ENCODE data around the gene NDST4.

The NDST4 gene

GRCh38 chr4:114964026-114964425 is 149.4 kb downstream of the NDST4 start:
- Histone ChIP-seq H3K4me3 (no peak overlapping the region), H3K36me3 (no peaks in the 10 kb centered on the region), H3K27ac (no peak overlapping the region), H3K9me3 (no peaks in the 10 kb centered on the region), H3K27me3 (no peaks in the 10 kb centered on the region), H3K4me1 (no peaks in the 10 kb centered on the region)
- intact Hi-C loops (cut with DNase I; ENCODE audit: low total_unique reads) = no loop called here
- no peak for TF ChIP-seq CTCF (IDR thresholded peaks at IDR 0.05)
- no peak for DNase-seq

GRCh38 chr4:114945616-114946015 is 167.8 kb downstream of the NDST4 start:
- no peak for DNase-seq
- TF ChIP-seq CTCF (IDR thresholded peaks at IDR 0.05) = no peak
- Histone ChIP-seq H3K9me3 (no peaks in the 10 kb centered on the region), H3K27me3 (no peaks in the 10 kb centered on the region), H3K4me3 (no peak overlapping the region), H3K4me1 (no peaks in the 10 kb centered on the region), H3K27ac (no peak overlapping the region), H3K36me3 (no peaks in the 10 kb centered on the region)
- intact Hi-C loops (cut with DNase I; ENCODE audit: low total_unique reads) = no loop called here

- DNase-seq = no peak
- no peaks in the 10 kb centered on the region for H3K9me3 ChIP-seq
- intact Hi-C loops (cut with DNase I; ENCODE audit: low total_unique reads) = no loop called here
These were observed 171.9 kb downstream of the NDST4 start for GRCh38 chr4:114941503-114941902.

GRCh38 chr4:114927881-114928280 is 185.5 kb downstream of the NDST4 start:
- intact Hi-C loops (cut with DNase I; ENCODE audit: low total_unique reads) = no loop called here
- no peak overlapping the region for H3K27ac ChIP-seq
- H3K9me3 ChIP-seq = no peaks in the 10 kb centered on the region
- H3K4me1 ChIP-seq = no peaks in the 10 kb centered on the region
- no peak overlapping the region for H3K4me3 ChIP-seq
- H3K36me3 ChIP-seq = no peaks in the 10 kb centered on the region
- no peaks in the 10 kb centered on the region for H3K27me3 ChIP-seq
- DNase-seq = no peak
- TF ChIP-seq CTCF (IDR thresholded peaks at IDR 0.05) = no peak

More at GRCh38 chr4:114941503-114941902, 171.9 kb downstream of the NDST4 start:
- H3K27ac ChIP-seq = no peak overlapping the region
- H3K4me1 ChIP-seq = no peaks in the 10 kb centered on the region
- H3K36me3 ChIP-seq = no peaks in the 10 kb centered on the region
- no peaks in the 10 kb centered on the region for H3K27me3 ChIP-seq
- no peak overlapping the region for H3K4me3 ChIP-seq
- no peak for TF ChIP-seq CTCF (IDR thresholded peaks at IDR 0.05)

GRCh38 chr4:114926583-114926982 is 186.8 kb downstream of the NDST4 start:
- Histone ChIP-seq H3K27me3 (no peaks in the 10 kb centered on the region), H3K9me3 (no peaks in the 10 kb centered on the region), H3K4me3 (no peak overlapping the region), H3K27ac (no peak overlapping the region), H3K36me3 (no peaks in the 10 kb centered on the region), H3K4me1 (no peaks in the 10 kb centered on the region)
- no peak for TF ChIP-seq CTCF (IDR thresholded peaks at IDR 0.05)
- DNase-seq = no peak
- intact Hi-C loops (cut with DNase I; ENCODE audit: low total_unique reads) = no loop called here

- Histone ChIP-seq H3K4me1 (no peaks in the 10 kb centered on the region), H3K27me3 (no peaks in the 10 kb centered on the region), H3K4me3 (no peak overlapping the region), H3K36me3 (no peaks in the 10 kb centered on the region), H3K27ac (no peak overlapping the region), H3K9me3 (no peaks in the 10 kb centered on the region)
- no peak for DNase-seq
- intact Hi-C loops (cut with DNase I; ENCODE audit: low total_unique reads) = no loop called here
- TF ChIP-seq CTCF (IDR thresholded peaks at IDR 0.05) = no peak
These were observed 189.1 kb downstream of the NDST4 start for GRCh38 chr4:114924311-114924710.
